ENCODE results near the gene LRRC66.

LRRC66 gene

DNA sequence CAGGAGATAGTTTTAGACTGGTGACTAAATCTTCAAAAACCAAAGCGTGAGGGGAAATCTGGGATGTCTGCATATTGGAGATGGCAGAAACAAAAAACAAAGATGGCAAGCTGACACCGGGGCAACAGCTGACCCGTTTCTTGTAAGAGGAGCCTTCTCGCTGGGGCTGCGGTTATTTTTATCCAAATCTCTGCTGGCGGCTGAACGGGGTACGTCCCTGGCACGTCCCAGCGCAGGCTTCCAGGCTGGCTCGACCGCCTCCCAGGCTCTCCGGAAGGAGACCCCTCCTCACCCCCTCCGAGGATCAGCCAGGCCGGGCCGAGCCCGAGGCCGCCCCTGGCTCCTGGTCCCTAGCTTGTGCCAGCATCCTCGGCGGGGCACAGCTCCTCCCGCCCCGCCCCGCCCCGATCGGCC lies 17.5 kb upstream of the LRRC66 start:
- WGBS (ENCODE audit: extremely low coverage, insufficient coverage, insufficient read length): no CpG with 5 or more reads among the region's 25 CpGs
- H3K27me3 ChIP-seq (ENCODE audit: insufficient read depth, low read length): no peaks in the 10 kb centered on the region
- peak overlapping the region; percentile 63 for H4K12ac ChIP-seq (ENCODE audit: low read depth, low read length)
- H3K9me3 ChIP-seq (ENCODE audit: insufficient read depth, low read depth, low read length): no peaks in the 10 kb centered on the region
- peak overlapping the region; percentile 55 for H4K8ac ChIP-seq (ENCODE audit: low read depth, low read length)
- no peak overlapping the region for H3K27ac ChIP-seq (ENCODE audit: low read depth, low read length)
- H3K79me2 ChIP-seq (ENCODE audit: control insufficient read depth, insufficient read depth, low read length, poor library complexity): peaks cover 2% of the 10 kb centered on the region
- H2BK5ac ChIP-seq (ENCODE audit: low read depth, low read length, poor library complexity): no peak overlapping the region
- peak overlapping the region; percentile 67 for H3K9ac ChIP-seq (ENCODE audit: low read length)
- no peak overlapping the region for H3K14ac ChIP-seq (ENCODE audit: low read length)
- H3K23ac ChIP-seq (ENCODE audit: low read length): no peak overlapping the region
- H3K4me1 ChIP-seq (ENCODE audit: control insufficient read depth in 1 of 2, insufficient read depth in 2 of 2, low read length in 2 of 2): peaks cover 0 to 2% of the 10 kb centered on the region in 2 experiments
- H3K4ac ChIP-seq (ENCODE audit: low read depth, low read length): no peak overlapping the region
- no peaks in the 10 kb centered on the region for H3K36me3 ChIP-seq (ENCODE audit: control insufficient read depth in 1 of 2, insufficient read depth in 2 of 2, low read length in 2 of 2)
- peak overlapping the region; percentile 87 for H2AFZ ChIP-seq (ENCODE audit: insufficient read depth, low read length, poor library complexity)
- DNase-seq: no peak
- H2AK5ac ChIP-seq (ENCODE audit: low read length): no peak overlapping the region
- peak overlapping the region; percentile 0 for H2BK120ac ChIP-seq (ENCODE audit: insufficient read depth, low read length, poor library complexity)
- peaks cover 5% of the 10 kb centered on the region for H3K79me1 ChIP-seq (ENCODE audit: low read length)
- H4K91ac ChIP-seq (ENCODE audit: low read depth, low read length): peak overlapping the region; percentile 45
- H3K4me2 ChIP-seq (ENCODE audit: low read length): peak overlapping the region; percentile 84
- H3K4me3 ChIP-seq (ENCODE audit: low read depth, low read length): peak overlapping the region; percentile 83
- no peak overlapping the region for H2BK12ac ChIP-seq (ENCODE audit: low read length)
- H3K18ac ChIP-seq (ENCODE audit: low read length): no peak overlapping the region

DNA sequence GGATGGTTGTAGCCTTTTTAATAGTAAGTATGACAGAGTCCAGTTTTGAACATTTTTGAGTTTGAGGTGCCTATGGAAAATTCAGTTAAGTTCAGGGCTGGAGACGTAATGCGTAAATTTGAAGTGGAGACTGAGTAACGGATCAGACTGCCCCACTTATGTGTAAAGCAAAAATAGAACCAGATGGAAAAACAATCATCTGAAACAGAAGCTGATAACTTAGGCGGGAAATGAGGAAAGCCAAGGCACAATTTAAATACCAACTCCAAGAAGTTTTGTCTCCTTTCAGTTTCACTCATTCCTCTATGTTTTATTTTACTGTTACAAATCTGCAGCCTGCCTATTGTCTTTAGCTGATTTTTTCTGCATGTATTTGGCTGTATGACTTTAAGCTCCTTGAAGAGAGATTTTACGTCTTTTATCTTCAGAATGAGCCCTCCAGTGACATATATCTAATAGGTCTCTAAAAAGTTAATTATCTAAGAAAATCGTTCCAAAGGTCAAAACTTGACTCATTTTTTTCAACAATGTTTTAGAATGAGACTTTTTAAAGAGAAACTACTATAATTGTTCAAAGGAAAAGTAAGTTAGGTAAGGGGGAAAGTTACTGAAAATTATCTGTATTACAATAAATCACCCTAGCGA lies 16.8 kb upstream of the LRRC66 start:
- H3K4me1 ChIP-seq (ENCODE audit: control insufficient read depth in 1 of 2, insufficient read depth in 2 of 2, low read length in 2 of 2): peaks cover 0 to 2% of the 10 kb centered on the region in 2 experiments
- no peak overlapping the region for H4K8ac ChIP-seq (ENCODE audit: low read depth, low read length)
- H2AK5ac ChIP-seq (ENCODE audit: low read length): no peak overlapping the region
- no peaks in the 10 kb centered on the region for H3K36me3 ChIP-seq (ENCODE audit: control insufficient read depth in 1 of 2, insufficient read depth in 2 of 2, low read length in 2 of 2)
- no peaks in the 10 kb centered on the region for H3K27me3 ChIP-seq (ENCODE audit: insufficient read depth, low read length)
- H3K4me3 ChIP-seq (ENCODE audit: low read depth, low read length): no peak overlapping the region
- H3K27ac ChIP-seq (ENCODE audit: low read depth, low read length): no peak overlapping the region
- no peak overlapping the region for H2BK120ac ChIP-seq (ENCODE audit: insufficient read depth, low read length, poor library complexity)
- peaks cover 5% of the 10 kb centered on the region for H3K79me1 ChIP-seq (ENCODE audit: low read length)
- H2BK5ac ChIP-seq (ENCODE audit: low read depth, low read length, poor library complexity): no peak overlapping the region
- no peak overlapping the region for H2BK12ac ChIP-seq (ENCODE audit: low read length)
- no peaks in the 10 kb centered on the region for H3K9me3 ChIP-seq (ENCODE audit: insufficient read depth, low read depth, low read length)
- H4K91ac ChIP-seq (ENCODE audit: low read depth, low read length): no peak overlapping the region
- no peak overlapping the region for H3K9ac ChIP-seq (ENCODE audit: low read length)
- DNase-seq: no peak
- no peak overlapping the region for H4K12ac ChIP-seq (ENCODE audit: low read depth, low read length)
- no peak overlapping the region for H3K18ac ChIP-seq (ENCODE audit: low read length)
- no peak overlapping the region for H3K4ac ChIP-seq (ENCODE audit: low read depth, low read length)
- peaks cover 2% of the 10 kb centered on the region for H3K79me2 ChIP-seq (ENCODE audit: control insufficient read depth, insufficient read depth, low read length, poor library complexity)
- WGBS (ENCODE audit: extremely low coverage, insufficient coverage, insufficient read length): no CpG with 5 or more reads among the region's 7 CpGs
- H3K4me2 ChIP-seq (ENCODE audit: low read length): no peak overlapping the region
- no peak overlapping the region for H3K14ac ChIP-seq (ENCODE audit: low read length)
- H3K23ac ChIP-seq (ENCODE audit: low read length): no peak overlapping the region
- no peak overlapping the region for H2AFZ ChIP-seq (ENCODE audit: insufficient read depth, low read length, poor library complexity)

DNA sequence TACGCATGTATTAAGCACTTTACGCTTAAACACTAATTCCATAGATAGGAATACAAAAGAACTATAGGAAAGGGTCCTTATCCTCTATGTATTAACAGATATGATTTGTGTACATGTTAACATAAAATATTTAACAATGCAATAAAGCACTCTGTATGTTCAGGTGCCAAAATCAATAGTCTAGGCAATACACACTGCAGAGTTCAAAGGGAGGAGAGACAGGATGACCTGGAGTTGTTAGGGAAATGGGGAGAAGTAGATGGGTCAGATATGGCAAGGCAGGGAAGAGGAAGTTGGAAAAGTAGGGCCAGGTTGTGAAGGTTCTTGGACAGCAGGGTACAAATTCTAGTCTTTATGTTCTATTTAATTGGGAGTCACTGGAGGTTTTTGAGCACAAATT lies 15.0 kb upstream of the LRRC66 start:
- Histone ChIP-seq H4K91ac (ENCODE audit: low read depth, low read length) (no peak overlapping the region), H3K79me2 (ENCODE audit: control insufficient read depth, insufficient read depth, low read length, poor library complexity) (peaks cover 2% of the 10 kb centered on the region), H3K4me2 (ENCODE audit: low read length) (no peak overlapping the region), H3K36me3 (ENCODE audit: control insufficient read depth in 1 of 2, insufficient read depth in 2 of 2, low read length in 2 of 2) (no peaks in the 10 kb centered on the region), H2BK12ac (ENCODE audit: low read length) (no peak overlapping the region), H3K18ac (ENCODE audit: low read length) (no peak overlapping the region), H2BK5ac (ENCODE audit: low read depth, low read length, poor library complexity) (no peak overlapping the region), H3K23ac (ENCODE audit: low read length) (no peak overlapping the region), H3K9me3 (ENCODE audit: insufficient read depth, low read depth, low read length) (no peaks in the 10 kb centered on the region), H3K27me3 (ENCODE audit: insufficient read depth, low read length) (no peaks in the 10 kb centered on the region), H3K4me1 (ENCODE audit: control insufficient read depth in 1 of 2, insufficient read depth in 2 of 2, low read length in 2 of 2) (peaks cover 0 to 2% of the 10 kb centered on the region in 2 experiments), H3K79me1 (ENCODE audit: low read length) (peaks cover 5% of the 10 kb centered on the region), H3K27ac (ENCODE audit: low read depth, low read length) (no peak overlapping the region), H3K9ac (ENCODE audit: low read length) (no peak overlapping the region), H2AFZ (ENCODE audit: insufficient read depth, low read length, poor library complexity) (no peak overlapping the region), H3K4ac (ENCODE audit: low read depth, low read length) (no peak overlapping the region), H3K4me3 (ENCODE audit: low read depth, low read length) (no peak overlapping the region), H4K8ac (ENCODE audit: low read depth, low read length) (no peak overlapping the region), H3K14ac (ENCODE audit: low read length) (no peak overlapping the region), H2BK120ac (ENCODE audit: insufficient read depth, low read length, poor library complexity) (no peak overlapping the region), H2AK5ac (ENCODE audit: low read length) (no peak overlapping the region), H4K12ac (ENCODE audit: low read depth, low read length) (no peak overlapping the region)
- DNase-seq: no peak
- WGBS (ENCODE audit: extremely low coverage, insufficient coverage, insufficient read length): no CpG with 5 or more reads among the region's 2 CpGs

DNA sequence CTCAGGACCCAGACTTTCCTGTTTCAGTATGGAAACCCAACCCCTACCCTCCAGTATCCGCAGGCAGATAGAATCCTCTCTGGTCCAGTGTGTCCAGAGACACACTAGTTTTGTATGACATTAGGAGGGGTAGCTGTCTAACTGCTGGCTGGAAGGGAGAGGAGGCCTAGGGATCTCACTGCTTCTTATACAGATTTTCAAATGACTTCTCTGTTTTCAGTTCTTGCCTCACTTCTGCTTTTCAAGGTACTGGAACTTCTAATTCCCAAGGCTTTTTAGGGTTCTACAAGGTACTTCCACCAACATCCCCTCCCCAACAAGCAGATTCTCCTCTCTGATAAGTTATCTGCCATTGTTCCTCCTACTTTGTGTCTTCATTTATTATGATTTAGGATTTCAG lies 11.8 kb upstream of the LRRC66 start:
- H3K4me2 ChIP-seq (ENCODE audit: low read length): no peak overlapping the region
- H3K14ac ChIP-seq (ENCODE audit: low read length): no peak overlapping the region
- H3K18ac ChIP-seq (ENCODE audit: low read length): no peak overlapping the region
- no peaks in the 10 kb centered on the region for H3K79me1 ChIP-seq (ENCODE audit: low read length)
- H4K12ac ChIP-seq (ENCODE audit: low read depth, low read length): no peak overlapping the region
- H3K27me3 ChIP-seq (ENCODE audit: insufficient read depth, low read length): no peaks in the 10 kb centered on the region
- H3K36me3 ChIP-seq (ENCODE audit: control insufficient read depth in 1 of 2, insufficient read depth in 2 of 2, low read length in 2 of 2): no peaks in the 10 kb centered on the region
- no peak overlapping the region for H2BK12ac ChIP-seq (ENCODE audit: low read length)
- H3K4ac ChIP-seq (ENCODE audit: low read depth, low read length): no peak overlapping the region
- H2BK120ac ChIP-seq (ENCODE audit: insufficient read depth, low read length, poor library complexity): no peak overlapping the region
- no peak overlapping the region for H3K9ac ChIP-seq (ENCODE audit: low read length)
- no peak overlapping the region for H3K23ac ChIP-seq (ENCODE audit: low read length)
- no peaks in the 10 kb centered on the region for H3K9me3 ChIP-seq (ENCODE audit: insufficient read depth, low read depth, low read length)
- no peak overlapping the region for H3K4me3 ChIP-seq (ENCODE audit: low read depth, low read length)
- no peak overlapping the region for H2AFZ ChIP-seq (ENCODE audit: insufficient read depth, low read length, poor library complexity)
- no peak overlapping the region for H4K91ac ChIP-seq (ENCODE audit: low read depth, low read length)
- no CpG with 5 or more reads among the region's 1 CpG for WGBS (ENCODE audit: extremely low coverage, insufficient coverage, insufficient read length)
- no peak for DNase-seq
- no peak overlapping the region for H4K8ac ChIP-seq (ENCODE audit: low read depth, low read length)
- H3K4me1 ChIP-seq (ENCODE audit: control insufficient read depth in 1 of 2, insufficient read depth in 2 of 2, low read length in 2 of 2): no peaks in the 10 kb centered on the region
- H3K27ac ChIP-seq (ENCODE audit: low read depth, low read length): no peak overlapping the region
- no peaks in the 10 kb centered on the region for H3K79me2 ChIP-seq (ENCODE audit: control insufficient read depth, insufficient read depth, low read length, poor library complexity)
- no peak overlapping the region for H2AK5ac ChIP-seq (ENCODE audit: low read length)
- no peak overlapping the region for H2BK5ac ChIP-seq (ENCODE audit: low read depth, low read length, poor library complexity)

Data from trophoblast cell (in vitro differentiated cells and primary cell).